Mesendoderm (in vitro differentiated cells): ENCODE data around the gene ALDH18A1.

ENCODE experiments used
- DNase-seq: peaks from one replicate; pipeline ENCODE4 v3.0.0; 2013
- H2AK5ac ChIP-seq: 2 replicates; pipeline ENCODE4 v1.6.1; 2013; ENCODE audit warnings: low read length, inconsistent platforms
- H2BK120ac ChIP-seq: 2 replicates; pipeline ENCODE4 v1.6.1; 2013; ENCODE audit warnings: low read depth, mild to moderate bottlenecking, low read length, moderate library complexity, mixed read lengths
- H2BK15ac ChIP-seq: replicated peaks from 2 replicates; pipeline ENCODE4 v1.6.1; 2013; ENCODE audit warnings: low read depth, mild to moderate bottlenecking, moderate library complexity
- H2BK5ac ChIP-seq: 2 replicates; pipeline ENCODE4 v1.6.1; 2013; ENCODE audit warnings: low read length, inconsistent platforms
- H3K18ac ChIP-seq: 2 replicates; pipeline ENCODE4 v1.6.1; 2013; ENCODE audit warnings: mild to moderate bottlenecking, low read length, mixed read lengths
- H3K23ac ChIP-seq: one replicate; pipeline ENCODE4 v1.6.1; 2013; ENCODE audit warnings: low read length
- H3K27ac ChIP-seq: 2 replicates; pipeline ENCODE4 v1.5.1; 2013; ENCODE audit warnings: low read depth, mild to moderate bottlenecking, inconsistent platforms, low read length, moderate library complexity
- H3K27me3 ChIP-seq: 2 replicates; pipeline ENCODE4 v1.6.1; 2013; ENCODE audit warnings: low read length, control low read depth, mild to moderate bottlenecking, inconsistent platforms; ENCODE audit not compliant: insufficient read depth, poor library complexity
- H3K36me3 ChIP-seq: 2 replicates; pipeline ENCODE4 v1.6.1; 2013; ENCODE audit warnings: low read length, inconsistent platforms; ENCODE audit not compliant: control insufficient read depth, insufficient read depth
- H3K4ac ChIP-seq: one replicate; pipeline ENCODE4 v1.6.1; 2013; ENCODE audit warnings: low read depth, mild to moderate bottlenecking, low read length, moderate library complexity
- H3K4me1 ChIP-seq: 2 replicates; pipeline ENCODE4 v1.6.1; 2013; ENCODE audit warnings: low read depth, low read length, inconsistent platforms; ENCODE audit not compliant: control insufficient read depth
- H3K4me2 ChIP-seq: 2 replicates; pipeline ENCODE4 v1.6.1; 2013; ENCODE audit warnings: low read length
- H3K4me3 ChIP-seq: 2 replicates; pipeline ENCODE4 v1.5.1; 2013; ENCODE audit warnings: mild to moderate bottlenecking, low read length
- H3K56ac ChIP-seq: one replicate; pipeline ENCODE4 v1.6.1; 2013; ENCODE audit warnings: low read length
- H3K79me1 ChIP-seq: 2 replicates; pipeline ENCODE4 v1.6.1; 2013; ENCODE audit warnings: low read length, inconsistent platforms
- H3K79me2 ChIP-seq: 2 replicates; pipeline ENCODE4 v1.6.1; 2013; ENCODE audit warnings: mild to moderate bottlenecking, low read length; ENCODE audit not compliant: control insufficient read depth, insufficient read depth
- H3K9ac ChIP-seq: 2 replicates; pipeline ENCODE4 v1.6.1; 2013; ENCODE audit warnings: low read length, inconsistent platforms
- H4K5ac ChIP-seq: one replicate; pipeline ENCODE4 v1.6.1; 2013; ENCODE audit warnings: low read length
- H4K8ac ChIP-seq: one replicate; pipeline ENCODE4 v1.6.1; 2013; ENCODE audit warnings: low read depth, mild to moderate bottlenecking, control low read depth, low read length, moderate library complexity
- WGBS: extraction: QIAGEN DNeasy Blood & Tissue Kit; methylation state at CpG from one replicate; pipeline ENCODE4 v1.1.7; 2013; ENCODE audit warnings: low lambda C conversion rate, missing lambda C conversion rate; ENCODE audit not compliant: insufficient coverage; ENCODE audit errors: extremely low coverage; 5-methylcytosine and 5-hydroxymethylcytosine counted together

The ALDH18A1 gene

DNA sequence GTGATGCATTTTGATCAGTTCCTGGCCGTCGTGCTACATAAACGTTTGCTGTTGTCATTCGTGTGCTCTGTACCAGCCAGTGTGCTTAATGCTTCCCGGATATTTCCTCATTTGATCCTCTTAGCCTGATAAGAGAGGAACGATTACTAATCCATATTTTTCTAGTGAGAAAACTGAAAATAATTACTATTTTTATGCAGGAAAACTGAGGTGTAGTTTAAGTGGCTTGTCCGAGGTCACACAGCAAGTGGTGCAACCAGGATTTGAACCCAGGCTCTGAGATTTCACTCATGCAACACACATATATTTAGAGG is 94.7 kb downstream of the ALDH18A1 start:
- DNase-seq, result no peak
- peaks cover 5% of the 10 kb centered on the region for H3K79me1 ChIP-seq
- H3K9ac ChIP-seq, result no peak overlapping the region
- H3K4me2 ChIP-seq, result no peak overlapping the region
- no peak overlapping the region for H3K4ac ChIP-seq
- no peak overlapping the region for H4K8ac ChIP-seq
- H3K18ac ChIP-seq, result no peak overlapping the region
- H3K56ac ChIP-seq, result no peak overlapping the region
- H3K27ac ChIP-seq, result no peak overlapping the region
- H3K4me3 ChIP-seq, result no peak overlapping the region
- H3K4me1 ChIP-seq, result peaks cover 9% of the 10 kb centered on the region
- no CpG with 5 or more reads among the region's 7 CpGs for WGBS
- no peak overlapping the region for H2AK5ac ChIP-seq
- H3K36me3 ChIP-seq, result no peaks in the 10 kb centered on the region
- no peaks in the 10 kb centered on the region for H3K27me3 ChIP-seq
- H2BK15ac ChIP-seq, result no peak overlapping the region
- H2BK5ac ChIP-seq, result no peak overlapping the region
- peaks cover 13% of the 10 kb centered on the region for H3K79me2 ChIP-seq
- no peak overlapping the region for H4K5ac ChIP-seq
- H2BK120ac ChIP-seq, result no peak overlapping the region
- H3K23ac ChIP-seq, result no peak overlapping the region

DNA sequence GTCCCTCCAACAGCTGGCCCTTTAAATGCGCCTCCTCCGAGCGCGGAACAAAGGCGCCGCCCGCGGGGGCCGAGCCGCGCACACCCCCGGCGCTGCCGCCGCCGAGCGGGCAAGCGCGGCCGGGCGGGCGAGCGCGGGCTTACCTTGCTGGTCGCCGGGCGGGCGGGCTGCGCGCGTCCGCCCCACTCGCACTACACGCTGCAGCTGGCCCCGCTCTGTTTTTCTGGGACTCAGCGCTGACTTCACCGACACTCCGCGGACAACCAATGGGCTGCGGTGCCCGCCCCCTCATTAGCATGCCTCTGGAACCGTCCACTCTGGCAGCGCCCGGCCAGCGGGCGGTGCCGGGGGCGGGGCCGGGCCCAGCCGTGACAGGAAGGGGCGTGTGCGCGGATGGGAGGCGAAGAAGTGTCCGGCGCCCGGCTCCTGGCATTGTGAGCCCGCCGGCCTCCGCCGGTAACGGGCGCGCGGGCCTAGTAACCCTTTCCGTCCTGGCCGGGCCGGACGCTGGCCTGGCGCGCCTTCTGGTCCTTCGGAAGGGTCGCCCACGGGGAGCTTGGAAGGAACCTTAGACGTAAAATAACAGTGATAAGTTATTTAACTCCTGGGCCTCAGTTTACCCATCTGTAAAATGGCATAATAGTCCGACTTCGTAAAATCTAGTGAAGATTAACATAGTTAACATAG is 95.2 kb downstream of the ALDH18A1 start, which contains the start of gene SORBS1:
Gene SORBS1, minus strand, starts transcription at position 195 of the 687 bp plus-strand sequence. CDS start 120,236 bp downstream, outside the sequence.
- Histone ChIP-seq H3K79me1 (peaks cover 5% of the 10 kb centered on the region), H2BK5ac (no peak within 1 kb of the TSS), H3K4me2 (peak within 1 kb of the TSS; percentile 49), H3K27ac (peak within 1 kb of the TSS; percentile 38), H2AK5ac (no peak within 1 kb of the TSS), H3K36me3 (no peaks in the 10 kb centered on the region), H2BK120ac (no peak within 1 kb of the TSS), H4K5ac (no peak within 1 kb of the TSS), H3K56ac (peak within 1 kb of the TSS; percentile 69), H4K8ac (no peak within 1 kb of the TSS), H3K4me1 (peaks cover 9% of the 10 kb centered on the region), H3K4me3 (peak within 1 kb of the TSS; percentile 68), H3K4ac (no peak within 1 kb of the TSS), H3K18ac (no peak within 1 kb of the TSS), H3K79me2 (peaks cover 13% of the 10 kb centered on the region), H3K9ac (peak within 1 kb of the TSS; percentile 75), H3K23ac (no peak within 1 kb of the TSS), H3K27me3 (no peaks in the 10 kb centered on the region), H2BK15ac (no peak within 1 kb of the TSS)
- DNase-seq, result peak; percentile 99
- no CpG with 5 or more reads among the region's 77 CpGs for WGBS

DNA sequence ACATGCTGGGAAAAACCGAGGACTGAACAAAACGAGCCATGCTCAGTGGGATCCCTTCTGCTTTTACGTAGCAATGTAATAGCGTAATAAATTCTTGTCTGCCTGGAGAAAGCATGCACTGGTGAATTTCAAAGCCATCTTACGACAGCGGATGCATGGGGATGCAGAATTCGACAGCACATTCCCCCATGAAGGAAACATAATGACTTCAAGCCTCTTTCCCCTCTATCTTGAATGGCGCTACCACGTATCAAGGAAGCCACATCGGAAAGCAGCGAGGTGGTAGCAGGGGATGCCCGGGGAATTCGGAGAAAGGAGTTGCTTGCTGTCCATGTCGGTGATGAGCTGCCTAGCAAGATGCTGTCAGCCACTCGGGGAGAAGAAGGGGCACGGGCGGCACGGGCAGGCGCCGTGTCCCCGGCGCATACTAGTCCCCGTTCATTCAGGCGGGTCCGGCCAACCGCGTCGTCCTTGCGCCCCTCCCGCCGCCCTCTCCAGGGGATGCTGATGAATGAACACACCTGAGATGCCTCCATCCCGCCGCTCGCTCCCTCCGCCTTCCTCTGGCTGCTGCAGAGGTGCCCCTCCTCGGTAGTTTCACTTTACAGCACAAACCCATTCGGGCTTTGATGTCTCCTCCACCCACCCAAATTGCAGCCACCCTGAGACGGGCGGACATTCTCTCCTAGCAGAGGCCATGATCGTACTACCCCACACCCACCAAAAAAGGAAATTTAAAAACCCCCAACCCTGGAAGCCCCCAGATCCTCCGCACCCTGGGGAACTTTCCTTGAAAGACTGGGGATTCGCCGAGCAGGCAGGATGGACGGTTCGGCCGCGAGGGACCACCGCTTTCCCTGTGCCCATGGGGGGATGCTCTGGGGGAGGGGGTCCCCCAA is 96.0 kb downstream of the ALDH18A1 start:
- H4K5ac ChIP-seq, result no peak overlapping the region
- peak overlapping the region; percentile 68 for H3K4me3 ChIP-seq
- no peak overlapping the region for H2BK5ac ChIP-seq
- H3K4ac ChIP-seq, result no peak overlapping the region
- no peak overlapping the region for H2BK120ac ChIP-seq
- no CpG with 5 or more reads among the region's 48 CpGs for WGBS
- H3K79me1 ChIP-seq, result peaks cover 5% of the 10 kb centered on the region
- no peak overlapping the region for H3K18ac ChIP-seq
- H3K9ac ChIP-seq, result peak overlapping the region; percentile 75
- peaks cover 9% of the 10 kb centered on the region for H3K4me1 ChIP-seq
- peak overlapping the region; percentile 69 for H3K56ac ChIP-seq
- no peaks in the 10 kb centered on the region for H3K27me3 ChIP-seq
- peak; percentile 68 for DNase-seq
- no peaks in the 10 kb centered on the region for H3K36me3 ChIP-seq
- H3K27ac ChIP-seq, result peak overlapping the region; percentile 38
- no peak overlapping the region for H2BK15ac ChIP-seq
- H3K4me2 ChIP-seq, result peak overlapping the region; percentile 12
- H3K79me2 ChIP-seq, result peaks cover 13% of the 10 kb centered on the region
- no peak overlapping the region for H2AK5ac ChIP-seq
- no peak overlapping the region for H3K23ac ChIP-seq
- no peak overlapping the region for H4K8ac ChIP-seq

DNA sequence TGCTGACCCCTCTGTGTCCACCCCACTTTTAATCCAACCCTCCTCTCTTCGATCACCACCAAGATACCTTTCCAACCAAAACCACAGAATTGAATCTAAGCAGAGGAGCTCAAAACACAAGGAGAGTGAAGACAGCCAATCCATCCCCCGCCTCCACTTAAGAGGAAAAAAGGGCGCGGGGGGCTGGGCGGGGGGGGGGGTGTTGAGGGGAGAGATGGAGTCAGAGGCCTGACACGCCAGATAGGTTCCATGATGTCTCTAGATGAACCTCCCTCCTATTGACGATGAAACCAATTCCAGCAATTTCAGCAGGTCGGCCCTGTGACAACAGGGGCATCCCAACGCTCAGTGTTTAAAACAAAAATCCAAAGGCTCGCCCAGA is 96.6 kb downstream of the ALDH18A1 start:
- H2BK120ac ChIP-seq, result no peak overlapping the region
- H3K18ac ChIP-seq, result no peak overlapping the region
- peak overlapping the region; percentile 75 for H3K9ac ChIP-seq
- WGBS, result no CpG with 5 or more reads among the region's 10 CpGs
- no peak overlapping the region for H3K23ac ChIP-seq
- no peak overlapping the region for H3K56ac ChIP-seq
- peak overlapping the region; percentile 12 for H3K4me2 ChIP-seq
- H3K4ac ChIP-seq, result no peak overlapping the region
- H2BK15ac ChIP-seq, result no peak overlapping the region
- H3K36me3 ChIP-seq, result no peaks in the 10 kb centered on the region
- H2AK5ac ChIP-seq, result no peak overlapping the region
- H4K8ac ChIP-seq, result no peak overlapping the region
- peaks cover 9% of the 10 kb centered on the region for H3K4me1 ChIP-seq
- no peaks in the 10 kb centered on the region for H3K27me3 ChIP-seq
- no peak overlapping the region for H2BK5ac ChIP-seq
- no peak overlapping the region for H3K27ac ChIP-seq
- peaks cover 13% of the 10 kb centered on the region for H3K79me2 ChIP-seq
- peaks cover 5% of the 10 kb centered on the region for H3K79me1 ChIP-seq
- no peak for DNase-seq
- H4K5ac ChIP-seq, result no peak overlapping the region
- no peak overlapping the region for H3K4me3 ChIP-seq

DNA sequence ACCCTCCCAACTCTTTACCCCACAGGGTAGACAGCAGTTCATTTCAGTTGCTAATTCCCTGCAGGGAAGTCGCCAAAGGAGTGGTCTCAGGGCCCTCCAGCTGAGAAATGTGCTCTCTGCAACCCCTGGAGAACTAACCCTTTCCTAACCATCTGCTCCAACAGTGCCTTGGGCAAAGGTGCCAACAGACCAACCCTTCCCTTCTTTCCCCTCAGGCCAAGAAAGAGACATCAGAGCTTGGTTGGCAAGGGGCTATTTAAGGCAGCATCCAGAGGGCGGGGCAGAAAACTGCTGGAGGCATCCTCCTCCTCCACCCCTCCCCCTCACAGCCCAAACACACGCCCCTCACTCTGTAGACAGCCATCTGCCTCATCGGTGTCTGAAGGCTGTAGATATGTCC is 97.0 kb downstream of the ALDH18A1 start:
- Histone ChIP-seq H3K27me3 (no peaks in the 10 kb centered on the region), H3K79me1 (peaks cover 5% of the 10 kb centered on the region), H3K18ac (no peak overlapping the region), H2BK15ac (no peak overlapping the region), H2BK120ac (no peak overlapping the region), H3K4me3 (no peak overlapping the region), H3K23ac (no peak overlapping the region), H3K9ac (no peak overlapping the region), H2AK5ac (no peak overlapping the region), H3K4me1 (peaks cover 9% of the 10 kb centered on the region), H4K5ac (no peak overlapping the region), H3K4me2 (peak overlapping the region; percentile 6), H2BK5ac (no peak overlapping the region), H3K79me2 (peaks cover 13% of the 10 kb centered on the region), H4K8ac (no peak overlapping the region), H3K56ac (peak overlapping the region; percentile 11), H3K4ac (no peak overlapping the region), H3K27ac (no peak overlapping the region), H3K36me3 (no peaks in the 10 kb centered on the region)
- no CpG with 5 or more reads among the region's 4 CpGs for WGBS
- peak; percentile 79 for DNase-seq
